Measurements from ENCODE around the gene CD82.

CD82 gene

GRCh38 chr11:44532809-44533208 lies 32.7 kb upstream of the CD82 start:
- in situ Hi-C loops (cut with HindIII; ENCODE audit: low sequenced_read_pairs): loop anchor here (25.0 kb wide), 1 partner anchor 421 kb away; no protein-coding TSS in a partner anchor

GRCh38 chr11:44533921-44534711 lies 31.3 kb upstream of the CD82 start:
- in situ Hi-C loops (cut with HindIII; ENCODE audit: low sequenced_read_pairs): loop anchor here (25.0 kb wide), 1 partner anchor 422 kb away; no protein-coding TSS in a partner anchor

- in situ Hi-C loops (cut with HindIII; ENCODE audit: low sequenced_read_pairs): loop anchor here (25.0 kb wide), 1 partner anchor 423 kb away; no protein-coding TSS in a partner anchor
These were observed 30.1 kb upstream of the CD82 start for GRCh38 chr11:44535191-44535980.

GRCh38 chr11:44536788-44537516 lies 28.5 kb upstream of the CD82 start:
- in situ Hi-C loops (cut with HindIII; ENCODE audit: low sequenced_read_pairs): loop anchor here (25.0 kb wide), 1 partner anchor 425 kb away; no protein-coding TSS in a partner anchor

- in situ Hi-C loops (cut with HindIII; ENCODE audit: low sequenced_read_pairs): loop anchor here (25.0 kb wide), 1 partner anchor 425 kb away; no protein-coding TSS in a partner anchor
These were observed 27.8 kb upstream of the CD82 start for GRCh38 chr11:44537679-44538078.

GRCh38 chr11:44538375-44539054 lies 26.9 kb upstream of the CD82 start:
- in situ Hi-C loops (cut with HindIII; ENCODE audit: low sequenced_read_pairs): loop anchor here (25.0 kb wide), 1 partner anchor 426 kb away; no protein-coding TSS in a partner anchor

- in situ Hi-C loops (cut with HindIII; ENCODE audit: low sequenced_read_pairs): loop anchor here (25.0 kb wide), 1 partner anchor 428 kb away; no protein-coding TSS in a partner anchor
These were observed 25.5 kb upstream of the CD82 start for GRCh38 chr11:44539971-44540370.

- in situ Hi-C loops (cut with HindIII; ENCODE audit: low sequenced_read_pairs): loop anchor here (25.0 kb wide), 1 partner anchor 428 kb away; no protein-coding TSS in a partner anchor
These were observed 24.8 kb upstream of the CD82 start for GRCh38 chr11:44540667-44541066.

GRCh38 chr11:44542372-44542771 lies 23.1 kb upstream of the CD82 start:
- in situ Hi-C loops (cut with HindIII; ENCODE audit: low sequenced_read_pairs): loop anchor here (25.0 kb wide), 1 partner anchor 430 kb away; no protein-coding TSS in a partner anchor

GRCh38 chr11:44546984-44547383 lies 18.5 kb upstream of the CD82 start:
- in situ Hi-C loops (cut with HindIII; ENCODE audit: low sequenced_read_pairs): loop anchor here (25.0 kb wide), 1 partner anchor 435 kb away; no protein-coding TSS in a partner anchor

- in situ Hi-C loops (cut with HindIII; ENCODE audit: low sequenced_read_pairs): loop anchor here (25.0 kb wide), 1 partner anchor 435 kb away; no protein-coding TSS in a partner anchor
These were observed 17.9 kb upstream of the CD82 start for GRCh38 chr11:44547534-44547933.

- in situ Hi-C loops (cut with HindIII; ENCODE audit: low sequenced_read_pairs): loop anchor here (25.0 kb wide), 1 partner anchor 436 kb away; no protein-coding TSS in a partner anchor
These were observed 17.3 kb upstream of the CD82 start for GRCh38 chr11:44548032-44548695.

GRCh38 chr11:44548961-44549749 lies 16.3 kb upstream of the CD82 start:
- in situ Hi-C loops (cut with HindIII; ENCODE audit: low sequenced_read_pairs): loop anchor here (25.0 kb wide), 1 partner anchor 437 kb away; no protein-coding TSS in a partner anchor

GRCh38 chr11:44550123-44550522 lies 15.3 kb upstream of the CD82 start:
- in situ Hi-C loops (cut with HindIII; ENCODE audit: low sequenced_read_pairs): no loop called here

- in situ Hi-C loops (cut with HindIII; ENCODE audit: low sequenced_read_pairs): no loop called here
These were observed 13.9 kb upstream of the CD82 start for GRCh38 chr11:44551456-44552139.

GRCh38 chr11:44555031-44555800 lies 10.2 kb upstream of the CD82 start:
- in situ Hi-C loops (cut with HindIII; ENCODE audit: low sequenced_read_pairs): no loop called here

GRCh38 chr11:44556735-44557409 lies 8.6 kb upstream of the CD82 start:
- in situ Hi-C loops (cut with HindIII; ENCODE audit: low sequenced_read_pairs): no loop called here

Measured in DLD1 (cell line).